Nephron progenitor cell (in vitro differentiated cells): Measurements from ENCODE around the gene ACOT2.
"Not testable (repeated sequence)": the region's sequence is repeated elsewhere in the genome, so short reads cannot be mapped to it uniquely, and the experiment has no call there.

ENCODE experiments used
- DNase-seq: peaks from one replicate; pipeline ENCODE4 v3.0.0; 2021
- H3K27ac Mint-ChIP-seq: 2 replicates; pipeline ENCODE4 v1.8.0; 2021; ENCODE audit warnings: mild to moderate bottlenecking, moderate library complexity, mixed read lengths
- H3K27me3 Mint-ChIP-seq: 2 replicates; pipeline ENCODE4 v1.8.0; 2021; ENCODE audit warnings: mild to moderate bottlenecking, low read depth, mixed read lengths; ENCODE audit not compliant: poor library complexity
- H3K36me3 Mint-ChIP-seq: 2 replicates; pipeline ENCODE4 v1.8.0; 2021; ENCODE audit warnings: low read depth, mixed read lengths
- H3K4me1 Mint-ChIP-seq: 2 replicates; pipeline ENCODE4 v1.8.0; 2021; ENCODE audit warnings: mixed read lengths
- H3K4me3 Mint-ChIP-seq: 2 replicates; pipeline ENCODE4 v1.8.0; 2021; ENCODE audit warnings: mild to moderate bottlenecking, moderate library complexity, mixed read lengths
- H3K9me3 Mint-ChIP-seq: 2 replicates; pipeline ENCODE4 v1.8.0; 2021; ENCODE audit warnings: mild to moderate bottlenecking, moderate library complexity, mixed read lengths
- TF ChIP-seq, protein P1 (sequence below): fragments of 200-600 bp; sonication (generic); IDR thresholded peaks from 2 replicates; pipeline ENCODE4 v1.5.0; 2021; ENCODE audit warnings: antibody characterized with exemption

ACOT2 gene

DNA sequence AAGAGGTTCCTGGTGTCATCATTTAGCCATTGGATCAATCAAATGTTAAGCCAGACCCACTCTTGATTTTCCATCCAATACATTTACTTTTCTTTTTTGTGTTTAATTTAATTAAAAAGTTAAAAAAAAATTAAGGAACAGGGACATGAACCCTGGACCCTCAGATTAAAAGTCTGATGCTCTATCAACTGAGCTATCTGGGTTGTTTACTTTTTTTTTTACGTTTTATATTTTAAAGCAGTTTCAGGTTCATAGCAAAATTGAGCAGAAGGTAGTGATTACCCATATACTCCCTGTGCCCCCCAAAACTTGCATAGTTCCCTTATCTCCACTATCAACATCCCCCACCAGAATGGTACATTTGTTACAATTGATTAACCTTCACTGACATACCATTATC is 19.7 kb downstream of the ACOT2 start:
- H3K9me3 Mint-ChIP-seq, result peaks cover 12% of the 10 kb centered on the region
- DNase-seq, result no peak
- H3K27ac Mint-ChIP-seq, result no peak overlapping the region
- no peak overlapping the region for H3K4me3 Mint-ChIP-seq
- no peaks in the 10 kb centered on the region for H3K4me1 Mint-ChIP-seq
- TF ChIP-seq, protein P1, sequence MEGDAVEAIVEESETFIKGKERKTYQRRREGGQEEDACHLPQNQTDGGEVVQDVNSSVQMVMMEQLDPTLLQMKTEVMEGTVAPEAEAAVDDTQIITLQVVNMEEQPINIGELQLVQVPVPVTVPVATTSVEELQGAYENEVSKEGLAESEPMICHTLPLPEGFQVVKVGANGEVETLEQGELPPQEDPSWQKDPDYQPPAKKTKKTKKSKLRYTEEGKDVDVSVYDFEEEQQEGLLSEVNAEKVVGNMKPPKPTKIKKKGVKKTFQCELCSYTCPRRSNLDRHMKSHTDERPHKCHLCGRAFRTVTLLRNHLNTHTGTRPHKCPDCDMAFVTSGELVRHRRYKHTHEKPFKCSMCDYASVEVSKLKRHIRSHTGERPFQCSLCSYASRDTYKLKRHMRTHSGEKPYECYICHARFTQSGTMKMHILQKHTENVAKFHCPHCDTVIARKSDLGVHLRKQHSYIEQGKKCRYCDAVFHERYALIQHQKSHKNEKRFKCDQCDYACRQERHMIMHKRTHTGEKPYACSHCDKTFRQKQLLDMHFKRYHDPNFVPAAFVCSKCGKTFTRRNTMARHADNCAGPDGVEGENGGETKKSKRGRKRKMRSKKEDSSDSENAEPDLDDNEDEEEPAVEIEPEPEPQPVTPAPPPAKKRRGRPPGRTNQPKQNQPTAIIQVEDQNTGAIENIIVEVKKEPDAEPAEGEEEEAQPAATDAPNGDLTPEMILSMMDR, result no peak
- H3K27me3 Mint-ChIP-seq, result peaks cover 55% of the 10 kb centered on the region
- H3K36me3 Mint-ChIP-seq, result peaks cover 5% of the 10 kb centered on the region

DNA sequence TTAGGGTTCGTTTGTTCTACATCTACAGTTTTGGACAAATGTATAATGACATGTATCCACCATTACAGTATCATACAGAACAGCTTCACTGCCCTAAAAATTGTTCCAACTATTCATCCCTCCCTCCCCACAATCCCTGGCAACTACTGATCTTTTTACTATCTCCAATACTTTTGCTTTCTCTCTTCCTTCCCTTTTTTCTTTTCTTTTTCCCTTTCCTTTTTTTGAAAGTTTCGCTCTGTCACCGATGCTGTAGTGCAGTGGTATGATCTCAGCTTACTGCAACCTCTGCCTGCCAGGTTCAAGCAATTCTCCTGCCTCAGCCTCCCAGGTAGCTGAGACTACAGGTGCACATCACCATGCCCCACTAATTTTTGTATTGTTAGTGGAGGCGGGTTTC is 20.1 kb downstream of the ACOT2 start:
- DNase-seq, result no peak
- Mint-ChIP-seq H3K4me1 (no peaks in the 10 kb centered on the region), H3K4me3 (no peak overlapping the region), H3K27me3 (peaks cover 55% of the 10 kb centered on the region), H3K36me3 (peaks cover 5% of the 10 kb centered on the region), H3K9me3 (peaks cover 12% of the 10 kb centered on the region), H3K27ac (no peak overlapping the region)
- TF ChIP-seq, protein P1, result no peak

DNA sequence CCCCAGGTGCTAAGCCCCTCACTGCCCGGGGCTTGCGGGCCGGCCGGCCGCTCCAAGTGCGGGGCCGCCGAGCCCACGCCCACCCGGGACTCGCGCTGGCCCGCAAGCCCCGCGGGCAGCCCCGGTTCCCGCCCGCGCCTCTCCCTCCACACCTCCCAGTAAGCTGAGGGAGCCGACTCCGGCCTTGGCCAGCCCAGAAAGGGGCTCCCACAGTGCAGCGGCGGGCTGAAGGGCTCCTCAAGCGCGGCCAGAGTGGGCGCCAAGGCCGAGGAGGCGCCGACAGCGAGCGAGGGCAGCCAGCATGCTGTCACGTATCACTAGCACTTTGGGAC is 21.6 kb downstream of the ACOT2 start:
- DNase-seq, H3K4me1 Mint-ChIP-seq, H3K4me3 Mint-ChIP-seq, H3K36me3 Mint-ChIP-seq, H3K27ac Mint-ChIP-seq: not testable (repeated sequence)
- peaks cover 58% of the 10 kb centered on the region for H3K27me3 Mint-ChIP-seq
- H3K9me3 Mint-ChIP-seq, result peaks cover 12% of the 10 kb centered on the region

DNA sequence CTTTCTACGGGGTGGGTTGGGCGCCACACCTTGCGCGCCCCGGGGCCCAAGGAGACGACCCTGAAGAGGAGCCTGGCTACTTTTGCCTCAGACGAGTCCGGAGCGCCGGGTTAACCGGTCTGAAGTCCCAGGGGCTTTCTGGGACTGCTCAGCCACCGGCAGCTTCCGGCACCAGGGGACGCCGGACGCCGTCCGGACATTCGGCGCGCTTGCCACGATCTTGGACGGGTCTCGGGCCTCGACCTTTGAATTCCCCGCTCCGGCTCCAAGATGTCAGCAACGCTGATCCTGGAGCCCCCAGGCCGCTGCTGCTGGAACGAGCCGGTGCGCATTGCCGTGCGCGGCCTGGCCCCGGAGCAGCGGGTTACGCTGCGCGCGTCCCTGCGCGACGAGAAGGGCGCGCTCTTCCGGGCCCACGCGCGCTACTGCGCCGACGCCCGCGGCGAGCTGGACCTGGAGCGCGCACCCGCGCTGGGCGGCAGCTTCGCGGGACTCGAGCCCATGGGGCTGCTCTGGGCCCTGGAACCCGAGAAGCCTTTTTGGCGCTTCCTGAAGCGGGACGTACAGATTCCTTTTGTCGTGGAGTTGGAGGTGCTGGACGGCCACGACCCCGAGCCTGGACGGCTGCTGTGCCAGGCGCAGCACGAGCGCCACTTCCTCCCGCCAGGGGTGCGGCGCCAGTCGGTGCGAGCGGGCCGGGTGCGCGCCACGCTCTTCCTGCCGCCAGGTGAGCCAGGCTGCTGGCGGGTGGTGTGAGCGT is 22.9 kb downstream of the ACOT2 start, which contains the start of gene ACOT4:
Gene ACOT4, plus strand, starts transcription at position 184 of the 760 bp plus-strand sequence. Its CDS starts 87 bp downstream, at position 271.
- peaks cover 61% of the 10 kb centered on the region for H3K27me3 Mint-ChIP-seq
- H3K27ac Mint-ChIP-seq, result no peak within 1 kb of the TSS
- DNase-seq, result peak; percentile 55
- TF ChIP-seq, protein P1, result no peak
- H3K9me3 Mint-ChIP-seq, result peaks cover 12% of the 10 kb centered on the region
- H3K4me3 Mint-ChIP-seq, result peak within 1 kb of the TSS; percentile 73
- H3K4me1 Mint-ChIP-seq, result no peaks in the 10 kb centered on the region
- H3K36me3 Mint-ChIP-seq, result peaks cover 5% of the 10 kb centered on the region

DNA sequence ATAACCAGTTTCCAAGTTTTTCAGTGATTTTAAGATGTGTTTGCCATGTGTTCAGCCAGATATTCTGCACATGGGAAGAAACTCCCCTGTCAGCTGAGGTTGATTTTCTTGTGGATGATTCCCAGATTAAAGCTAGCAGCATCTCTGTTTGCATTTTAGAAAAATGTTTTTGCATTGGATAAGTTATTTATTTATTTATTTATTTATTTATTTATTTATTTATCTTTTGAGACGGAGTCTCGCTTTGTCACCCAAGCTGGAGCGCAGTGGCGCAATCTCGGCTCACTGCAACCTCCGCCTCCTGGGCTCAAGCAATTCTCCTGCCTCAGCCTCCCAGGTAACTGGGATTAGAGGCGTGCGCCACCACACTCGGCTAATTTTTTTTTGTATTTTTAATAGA is 25.5 kb downstream of the ACOT2 start:
- no peak overlapping the region for H3K4me3 Mint-ChIP-seq
- H3K27me3 Mint-ChIP-seq, result peaks cover 53% of the 10 kb centered on the region
- H3K36me3 Mint-ChIP-seq, result peaks cover 5% of the 10 kb centered on the region
- TF ChIP-seq, protein P1, result no peak
- H3K27ac Mint-ChIP-seq, result no peak overlapping the region
- peaks cover 8% of the 10 kb centered on the region for H3K4me1 Mint-ChIP-seq
- DNase-seq, result no peak
- H3K9me3 Mint-ChIP-seq, result peaks cover 12% of the 10 kb centered on the region

DNA sequence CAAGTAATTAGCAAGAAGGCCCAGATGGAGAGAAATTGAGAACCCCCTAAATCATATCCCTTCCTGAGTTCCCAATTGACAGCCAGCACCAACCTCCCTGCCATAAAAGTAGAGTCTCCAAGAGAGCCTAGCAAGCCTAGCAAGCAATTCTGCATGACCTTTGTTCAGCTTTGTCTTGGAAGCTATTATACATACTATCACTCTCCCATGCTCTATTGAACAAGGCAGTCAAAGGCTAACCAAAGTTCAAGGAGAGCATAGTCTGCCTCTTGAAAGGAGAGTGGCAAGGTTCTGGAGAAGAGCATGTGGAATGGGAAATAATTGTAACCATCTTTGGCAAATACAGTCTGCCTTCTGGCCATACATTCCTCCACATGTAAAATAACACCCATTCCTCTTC is 30.5 kb downstream of the ACOT2 start:
- Mint-ChIP-seq H3K36me3 (no peaks in the 10 kb centered on the region), H3K27me3 (peaks cover 20% of the 10 kb centered on the region), H3K27ac (peak overlapping the region; percentile 9), H3K4me3 (no peak overlapping the region), H3K9me3 (peaks cover under 1% of the 10 kb centered on the region), H3K4me1 (peaks cover 26% of the 10 kb centered on the region)
- TF ChIP-seq, protein P1, result no peak
- peak; percentile 13 for DNase-seq
